Esophagus muscularis mucosa (tissue), 4 donors: ENCODE measurements around the gene ERCC4. TPM values are rescaled to one million over a fixed set of nuclear protein-coding genes. Genes with fewer than 3 reads are reported as not detected.

Source experiments
- DNase-seq: peaks from one replicate; pipeline ENCODE4 v3.0.0-alpha.2; 2017; ENCODE audit errors: extremely low spot score
- H3K27ac ChIP-seq, 4 donors: fragments of 200-600 bp; sonication (generic); replicated peaks in 1 of 4; 1 replicate in 3 of 4; 2 replicates in 1 of 4; pipeline ENCODE4 v1.5.1; 2016 to 2019; ENCODE audit warnings: mild to moderate bottlenecking in 1 of 4
- H3K27me3 ChIP-seq, 4 donors: fragments of 200-600 bp; sonication (generic); one replicate each; pipeline versions ENCODE4 v1.5.1 to v1.6.0; 2016 to 2019
- H3K36me3 ChIP-seq, 4 donors: fragments of 200-600 bp; sonication (generic); one replicate each; pipeline ENCODE4 v1.5.1; 2016 to 2019
- H3K4me1 ChIP-seq, 4 donors: fragments of 200-600 bp; sonication (generic); one replicate each; pipeline ENCODE4 v1.5.1; 2016 to 2019
- H3K4me3 ChIP-seq, 4 donors: fragments of 200-600 bp; sonication (generic); 1 replicate in 2 of 4; 2 replicates in 2 of 4; pipeline ENCODE4 v1.5.1; 2016 to 2019; ENCODE audit warnings: mild to moderate bottlenecking in 4 of 4, moderate library complexity in 1 of 4
- H3K9me3 ChIP-seq, 4 donors: fragments of 200-600 bp; sonication (generic); 1 replicate in 3 of 4; 2 replicates in 1 of 4; pipeline ENCODE4 v1.5.1; 2016 to 2019
- CTCF ChIP-seq, 3 experiments: fragments of 200-600 bp in 2 of 3; fragments of 450-650 bp in 1 of 3; sonication (generic) in 2 of 3; IDR thresholded peaks; one replicate each; pipeline ENCODE4 v1.5.1; 2017 to 2019; ENCODE audit warnings: antibody characterized with exemption in 3 of 3, mild to moderate bottlenecking in 2 of 3, moderate library complexity in 1 of 3
- EP300 ChIP-seq: sonication (generic); formaldehyde crosslinking; IDR thresholded peaks from one replicate; pipeline ENCODE4 v1.6.1; 2017; ENCODE audit warnings: antibody characterized with exemption
- POLR2A ChIP-seq: fragments of 450-650 bp; IDR thresholded peaks from one replicate; pipeline ENCODE4 v1.6.1; 2017; ENCODE audit warnings: antibody characterized with exemption, moderate library complexity, mild to moderate bottlenecking, low read depth
- POLR2AphosphoS5 ChIP-seq, 2 donors: sonication (generic); formaldehyde crosslinking; IDR thresholded peaks; one replicate each; pipeline ENCODE4 v1.6.1; 2017; ENCODE audit warnings: antibody characterized with exemption in 2 of 2
- whole genome bisulfite sequencing: methylation state at CpG from one replicate; pipeline ENCODE4 v1.1.5; 2018; 5-methylcytosine and 5-hydroxymethylcytosine counted together
- intact Hi-C: fragments of 100-400 bp; cut with DNase I; formaldehyde crosslinking; loops from one replicate; pipeline ENCODE4 v1.15.1; 2023
- total RNA-seq, 4 donors: library from RNA; depleted of rRNA; stranded (reverse); fragments of >200 nt; gene quantifications; one replicate each; pipeline versions ENCODE4 v1.1.0 to v1.2.1, GENCODE V29; 2016

The ERCC4 gene
- total RNA-seq, 4 donors from 2014 or later, result 4.6 to 10.0 (median 8.6) TPM

- Histone ChIP-seq H3K36me3 (peaks cover 9 to 56% (median 36%) of the 10 kb centered on the region in 4 donors), H3K27me3 (no peaks in the 10 kb centered on the region), H3K27ac (no peak overlapping the region), H3K4me3 (no peak overlapping the region), H3K9me3 (no peaks in the 10 kb centered on the region), H3K4me1 (peaks cover 4 to 11% (median 8%) of the 10 kb centered on the region in 4 donors)
- intact Hi-C loops, result no loop called here
- 90% methylated on average over 5 of the region's 5 CpGs for WGBS
- no peak for TF ChIP-seq POLR2A
- no peak for TF ChIP-seq EP300
- TF ChIP-seq POLR2AphosphoS5 (IDR thresholded peaks at IDR 0.05), result no peak
- no peak for TF ChIP-seq CTCF (IDR thresholded peaks at IDR 0.05)
- no peak for DNase-seq
Measured at GRCh38 chr16:13937411-13937810, 17.5 kb downstream of the ERCC4 start.

GRCh38 chr16:13938480-13938879, 18.5 kb downstream of the ERCC4 start:
- Histone ChIP-seq H3K4me3 (no peak overlapping the region), H3K27ac (no peak overlapping the region), H3K27me3 (no peaks in the 10 kb centered on the region), H3K4me1 (peaks cover 4 to 11% (median 8%) of the 10 kb centered on the region in 4 donors), H3K9me3 (no peaks in the 10 kb centered on the region), H3K36me3 (peaks cover 9 to 50% (median 35%) of the 10 kb centered on the region in 4 donors)
- intact Hi-C loops, result no loop called here
- WGBS, result 91% methylated on average over 4 of the region's 4 CpGs
- no peak for DNase-seq
- no peak for TF ChIP-seq POLR2AphosphoS5 (IDR thresholded peaks at IDR 0.05)

- DNase-seq, result no peak
- no peak overlapping the region for H3K4me3 ChIP-seq
Measured at GRCh38 chr16:13939821-13940220, 19.9 kb downstream of the ERCC4 start.

GRCh38 chr16:13940397-13940933, 20.5 kb downstream of the ERCC4 start:
- 76% methylated on average over 3 of the region's 3 CpGs for WGBS
- H3K4me1 ChIP-seq, result peaks cover 4 to 11% (median 8%) of the 10 kb centered on the region in 4 donors
- no peak overlapping the region for H3K27ac ChIP-seq
- no peaks in the 10 kb centered on the region for H3K9me3 ChIP-seq
- H3K27me3 ChIP-seq, result no peaks in the 10 kb centered on the region
- intact Hi-C loops, result no loop called here
- no peak for DNase-seq
- no peak overlapping the region for H3K4me3 ChIP-seq
- peaks cover 7 to 44% (median 30%) of the 10 kb centered on the region in 4 donors for H3K36me3 ChIP-seq
- TF ChIP-seq CTCF (IDR thresholded peaks at IDR 0.05) (no peak), POLR2A (no peak), EP300 (no peak), POLR2AphosphoS5 (IDR thresholded peaks at IDR 0.05) (no peak)

More at GRCh38 chr16:13939821-13940220, 19.9 kb downstream of the ERCC4 start:
- TF ChIP-seq EP300 (no peak), POLR2AphosphoS5 (IDR thresholded peaks at IDR 0.05) (no peak), POLR2A (no peak), CTCF (IDR thresholded peaks at IDR 0.05) (no peak)
- no peak overlapping the region for H3K27ac ChIP-seq
- H3K9me3 ChIP-seq, result no peaks in the 10 kb centered on the region
- no peaks in the 10 kb centered on the region for H3K27me3 ChIP-seq
- H3K36me3 ChIP-seq, result peaks cover under 1 to 44% (median 30%) of the 10 kb centered on the region in 4 donors
- intact Hi-C loops, result no loop called here
- H3K4me1 ChIP-seq, result peaks cover 4 to 11% (median 8%) of the 10 kb centered on the region in 4 donors
- 90% methylated on average over 5 of the region's 5 CpGs for whole genome bisulfite sequencing

- no peaks in the 10 kb centered on the region for H3K27me3 ChIP-seq
- H3K9me3 ChIP-seq, result no peaks in the 10 kb centered on the region
- TF ChIP-seq POLR2AphosphoS5 (IDR thresholded peaks at IDR 0.05), result no peak
- no peak for TF ChIP-seq POLR2A
- no peak for TF ChIP-seq EP300
- TF ChIP-seq CTCF (IDR thresholded peaks at IDR 0.05), result no peak
- intact Hi-C loops, result no loop called here
- peaks cover 15 to 55% (median 48%) of the 10 kb centered on the region in 4 donors for H3K36me3 ChIP-seq
- H3K4me3 ChIP-seq, result no peak overlapping the region
- H3K27ac ChIP-seq, result no peak overlapping the region
- peaks cover 0 to 6% (median 2%) of the 10 kb centered on the region in 4 donors for H3K4me1 ChIP-seq
- 90% methylated on average over 4 of the region's 4 CpGs for WGBS
- DNase-seq, result no peak
Measured at GRCh38 chr16:13944816-13945215, 24.9 kb downstream of the ERCC4 start.
